Measurements from ENCODE around the gene C1orf159. TPM values are rescaled to one million over a fixed set of nuclear protein-coding genes. Genes with fewer than 3 reads are reported as not detected.

Gene C1orf159
- total and polyA plus RNA-seq, 9 of the 15 experiments (the other 6 are each of a cell fraction or from before 2014, with no cell fraction given): 0.28 to 54.9 (median 10.6) TPM

GRCh38 chr1:1115786-1116700 is at the start of gene C1orf159 (continued):
- peak in 1 of 2 experiments; percentile 98 for TF ChIP-seq AFF1 (IDR thresholded peaks at IDR 0.05; ENCODE audit: low read depth in 1 of 2, partially characterized antibody in 2 of 2)
- TF ChIP-seq SAP30 (IDR thresholded peaks at IDR 0.05; ENCODE audit: borderline replicate concordance, insufficient read depth, low read depth, low read length, poor library complexity, severe bottlenecking): peak; percentile 91
- TF ChIP-seq ZNF12 (CRISPR knock-in tag; IDR thresholded peaks at IDR 0.05): peak; percentile 46; the same call in 1 of the 2 replicates
- TF ChIP-seq HMG20B (CRISPR knock-in tag; IDR thresholded peaks at IDR 0.05): no peak
- no peak for TF ChIP-seq MITF (IDR thresholded peaks at IDR 0.05)
- no peak for TF ChIP-seq NCOR1 (IDR thresholded peaks at IDR 0.05)
- TF ChIP-seq CHD1 (IDR thresholded peaks at IDR 0.05; ENCODE audit: low read length): no peak
- no peak for TF ChIP-seq STAT6 (CRISPR knock-in tag; IDR thresholded peaks at IDR 0.05)
- peak; percentile 74 for TF ChIP-seq CCNT2 (IDR thresholded peaks at IDR 0.05; ENCODE audit: borderline replicate concordance, extremely low read depth, insufficient read length, low read depth, low read length)
